ENCODE measurements around the gene KRT74.

- TF ChIP-seq MAFK (conservative IDR thresholded peaks at IDR 0.05 in 1 of 2, IDR thresholded peaks at IDR 0.05 in 1 of 2; ENCODE audit: low read length in 2 of 2), result no peak
- no peak for TF ChIP-seq CTCF (CRISPR knock-in tag; IDR thresholded peaks at IDR 0.05)
- TF ChIP-seq, protein P1, sequence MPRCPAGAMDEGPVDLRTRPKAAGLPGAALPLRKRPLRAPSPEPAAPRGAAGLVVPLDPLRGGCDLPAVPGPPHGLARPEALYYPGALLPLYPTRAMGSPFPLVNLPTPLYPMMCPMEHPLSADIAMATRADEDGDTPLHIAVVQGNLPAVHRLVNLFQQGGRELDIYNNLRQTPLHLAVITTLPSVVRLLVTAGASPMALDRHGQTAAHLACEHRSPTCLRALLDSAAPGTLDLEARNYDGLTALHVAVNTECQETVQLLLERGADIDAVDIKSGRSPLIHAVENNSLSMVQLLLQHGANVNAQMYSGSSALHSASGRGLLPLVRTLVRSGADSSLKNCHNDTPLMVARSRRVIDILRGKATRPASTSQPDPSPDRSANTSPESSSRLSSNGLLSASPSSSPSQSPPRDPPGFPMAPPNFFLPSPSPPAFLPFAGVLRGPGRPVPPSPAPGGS (CRISPR knock-in tag; IDR thresholded peaks at IDR 0.05), result no peak
- no peak for TF ChIP-seq ZNF274 (CRISPR knock-in tag; IDR thresholded peaks at IDR 0.05)
- TF ChIP-seq ZEB1 (IDR thresholded peaks at IDR 0.05; ENCODE audit: insufficient replicate concordance, low read depth), result no peak
- no peak for TF ChIP-seq SP4 (CRISPR knock-in tag; IDR thresholded peaks at IDR 0.05)
- no peak for TF ChIP-seq CEBPG (CRISPR knock-in tag; IDR thresholded peaks at IDR 0.05)
Measured at GRCh38 chr12:52530366-52530765, 43.3 kb downstream of the KRT74 start.

Data from HepG2 (cell line).